OCI-LY1 (cell line): ENCODE measurements around the gene ESR1.

ENCODE experiments used
- H2AFZ ChIP-seq: fragments of 200-600 bp; sonication (generic), shearing (Covaris generic); 2 replicates; pipeline ENCODE4 v1.6.0; 2014; ENCODE audit warnings: antibody characterized with exemption, mild to moderate bottlenecking, low read length
- H3F3A ChIP-seq: fragments of 200-600 bp; sonication (generic), shearing (Covaris generic); 2 replicates; pipeline ENCODE4 v1.6.0; 2014; ENCODE audit warnings: mild to moderate bottlenecking, antibody characterized with exemption, low read length, moderate library complexity; ENCODE audit not compliant: insufficient read depth
- H3K27ac ChIP-seq: fragments of 200-600 bp; sonication (generic); 2 replicates; pipeline ENCODE4 v1.5.1; 2014; ENCODE audit warnings: low read length, mixed run types, mild to moderate bottlenecking, low read depth; ENCODE audit not compliant: poor library complexity, severe bottlenecking
- H3K27me3 ChIP-seq: fragments of 200-600 bp; sonication (generic); 2 replicates; pipeline ENCODE4 v1.6.0; 2014; ENCODE audit warnings: antibody characterized with exemption, mild to moderate bottlenecking, low read length, moderate library complexity; ENCODE audit not compliant: insufficient read depth
- H3K36me3 ChIP-seq: fragments of 200-600 bp; sonication (generic); 2 replicates; pipeline ENCODE4 v1.6.1; 2014; ENCODE audit warnings: mild to moderate bottlenecking, antibody characterized with exemption, low read length, moderate library complexity, mixed read lengths; ENCODE audit not compliant: insufficient read depth
- H3K4me1 ChIP-seq: fragments of 200-600 bp; sonication (generic); 2 replicates; pipeline ENCODE4 v1.5.1; 2014; ENCODE audit warnings: mild to moderate bottlenecking, low read length, moderate library complexity; ENCODE audit not compliant: insufficient read depth, severe bottlenecking
- H3K4me2 ChIP-seq: fragments of 200-600 bp; sonication (generic), shearing (Covaris generic); 2 replicates; pipeline ENCODE4 v1.6.1; 2014; ENCODE audit warnings: low read length
- H3K4me3 ChIP-seq: fragments of 200-600 bp; sonication (generic); 2 replicates; pipeline ENCODE4 v1.5.1; 2014; ENCODE audit warnings: low read length, low read depth, mild to moderate bottlenecking, mixed read lengths; ENCODE audit not compliant: poor library complexity, severe bottlenecking
- H3K79me2 ChIP-seq: fragments of 200-600 bp; shearing (Covaris generic); 2 replicates; pipeline ENCODE4 v1.6.1; 2016; ENCODE audit warnings: mixed run types, low read length, mixed read lengths; ENCODE audit not compliant: insufficient read depth
- H3K9ac ChIP-seq: fragments of 200-600 bp; sonication (generic), shearing (Covaris generic); 2 replicates; pipeline ENCODE4 v1.6.1; 2014; ENCODE audit warnings: mild to moderate bottlenecking, low read length, mixed read lengths
- H3K9me2 ChIP-seq: fragments of 200-600 bp; sonication (generic), shearing (Covaris generic); 2 replicates; pipeline ENCODE4 v1.6.1; 2014; ENCODE audit warnings: low read depth, mild to moderate bottlenecking, low read length, mixed read lengths
- H3K9me3 ChIP-seq: fragments of 200-600 bp; shearing (Covaris generic); 2 replicates; pipeline ENCODE4 v1.6.1; 2014; ENCODE audit warnings: low read length, mixed read lengths
- H4K20me1 ChIP-seq: fragments of 200-600 bp; sonication (generic), shearing (Covaris generic); 2 replicates; pipeline ENCODE4 v1.6.0; 2016; ENCODE audit warnings: mild to moderate bottlenecking, low read length; ENCODE audit not compliant: insufficient read depth
- CTCF ChIP-seq: fragments of 200-600 bp; sonication (generic), shearing (Covaris generic); IDR thresholded peaks from 2 replicates; pipeline ENCODE4 v1.5.1; 2017; ENCODE audit warnings: mild to moderate bottlenecking, antibody characterized with exemption, low read length, moderate library complexity, mixed read lengths
- EZH2 ChIP-seq: fragments of 200-600 bp; sonication (generic), shearing (Covaris generic); IDR thresholded peaks from 2 replicates; pipeline ENCODE4 v1.8.0; 2017; ENCODE audit warnings: borderline replicate concordance, mixed run types, mild to moderate bottlenecking, antibody characterized with exemption, low read length, moderate library complexity, mixed read lengths

ESR1 gene

GRCh38 chr6:151875524-151875923 lies 68.0 kb downstream of the ESR1 start:
- no peaks in the 10 kb centered on the region for H4K20me1 ChIP-seq
- no peaks in the 10 kb centered on the region for H3K9me2 ChIP-seq
- TF ChIP-seq EZH2 (no peak), CTCF (no peak)
- no peak overlapping the region for H3K27ac ChIP-seq
- H3K4me1 ChIP-seq, result no peaks in the 10 kb centered on the region
- no peak overlapping the region for H3K4me2 ChIP-seq
- no peaks in the 10 kb centered on the region for H3F3A ChIP-seq
- H3K36me3 ChIP-seq, result no peaks in the 10 kb centered on the region
- H3K27me3 ChIP-seq, result no peaks in the 10 kb centered on the region
- no peaks in the 10 kb centered on the region for H3K79me2 ChIP-seq
- no peak overlapping the region for H3K4me3 ChIP-seq
- H3K9me3 ChIP-seq, result no peaks in the 10 kb centered on the region
- H2AFZ ChIP-seq, result no peak overlapping the region
- no peak overlapping the region for H3K9ac ChIP-seq

- Histone ChIP-seq H3K4me1 (no peaks in the 10 kb centered on the region), H3K9ac (no peak overlapping the region), H3K27me3 (no peaks in the 10 kb centered on the region), H3K79me2 (no peaks in the 10 kb centered on the region), H3K4me2 (no peak overlapping the region), H3K9me3 (no peaks in the 10 kb centered on the region), H4K20me1 (no peaks in the 10 kb centered on the region), H3K4me3 (no peak overlapping the region), H3K9me2 (no peaks in the 10 kb centered on the region), H2AFZ (no peak overlapping the region), H3F3A (no peaks in the 10 kb centered on the region), H3K27ac (no peak overlapping the region), H3K36me3 (no peaks in the 10 kb centered on the region)
- no peak for TF ChIP-seq CTCF
- no peak for TF ChIP-seq EZH2
These were observed 68.6 kb downstream of the ESR1 start for GRCh38 chr6:151876122-151876521.

- no peaks in the 10 kb centered on the region for H3F3A ChIP-seq
- H2AFZ ChIP-seq, result no peak overlapping the region
- H3K27me3 ChIP-seq, result no peaks in the 10 kb centered on the region
- H3K9me2 ChIP-seq, result no peaks in the 10 kb centered on the region
- no peaks in the 10 kb centered on the region for H3K4me1 ChIP-seq
- H3K79me2 ChIP-seq, result no peaks in the 10 kb centered on the region
- H3K4me3 ChIP-seq, result no peak overlapping the region
- H3K9ac ChIP-seq, result no peak overlapping the region
- H3K27ac ChIP-seq, result no peak overlapping the region
- no peak overlapping the region for H3K4me2 ChIP-seq
- no peaks in the 10 kb centered on the region for H3K36me3 ChIP-seq
- no peaks in the 10 kb centered on the region for H3K9me3 ChIP-seq
- H4K20me1 ChIP-seq, result no peaks in the 10 kb centered on the region
- TF ChIP-seq EZH2, result no peak
- no peak for TF ChIP-seq CTCF
These were observed 70.0 kb downstream of the ESR1 start for GRCh38 chr6:151877458-151877857.
